Natural killer cell (primary cell): Measurements from ENCODE around the gene HYDIN. TPM values are rescaled to one million over a fixed set of nuclear protein-coding genes. Genes with fewer than 3 reads are reported as not detected.

Experiments
- ATAC-seq, 3 donors: fragments of 150-1000 bp in 2 of 3; fragments of 200-7000 bp in 1 of 3; cut with Tn5 transposase; 1 replicate in 1 of 3; 2 replicates in 2 of 3; pipeline ENCODE4 v1.10.0; 2021; ENCODE audit warnings: mild to moderate bottlenecking in 2 of 3, moderate library complexity in 2 of 3
- DNase-seq, 2 donors: peaks; one replicate each; pipeline versions ENCODE4 v3.0.0 to v3.0.0-alpha.2; 2013 to 2021; ENCODE audit warnings: mixed read lengths in 1 of 2
- H3K27ac ChIP-seq: one replicate; pipeline ENCODE4 v1.5.1; 2013; ENCODE audit warnings: mild to moderate bottlenecking, low read length
- H3K27me3 ChIP-seq: one replicate; pipeline ENCODE4 v1.6.1; 2013; ENCODE audit warnings: low read length; ENCODE audit not compliant: control insufficient read depth, insufficient read depth
- H3K36me3 ChIP-seq: one replicate; pipeline ENCODE4 v1.6.1; 2013; ENCODE audit warnings: low read length; ENCODE audit not compliant: control insufficient read depth, insufficient read depth
- H3K4me1 ChIP-seq: one replicate; pipeline ENCODE4 v1.6.1; 2013; ENCODE audit warnings: low read length; ENCODE audit not compliant: control insufficient read depth, insufficient read depth
- H3K4me3 ChIP-seq: one replicate; pipeline ENCODE4 v1.5.1; 2013; ENCODE audit warnings: low read length
- H3K9me3 ChIP-seq: one replicate; pipeline ENCODE4 v1.6.1; 2013; ENCODE audit warnings: low read length; ENCODE audit not compliant: control insufficient read depth, insufficient read depth
- H3K27ac Mint-ChIP-seq, 2 donors: one replicate each; pipeline ENCODE4 v1.8.0; 2022; ENCODE audit warnings: mild to moderate bottlenecking in 2 of 2, mixed read lengths in 2 of 2, moderate library complexity in 1 of 2
- H3K27me3 Mint-ChIP-seq, 2 donors: one replicate each; pipeline ENCODE4 v1.8.0; 2022; ENCODE audit warnings: low read depth in 2 of 2, mixed read lengths in 2 of 2
- H3K36me3 Mint-ChIP-seq: one replicate; pipeline ENCODE4 v1.8.0; 2022; ENCODE audit warnings: mixed read lengths
- H3K4me1 Mint-ChIP-seq, 2 donors: one replicate each; pipeline ENCODE4 v1.8.0; 2022; ENCODE audit warnings: mixed read lengths in 2 of 2
- H3K4me3 Mint-ChIP-seq: one replicate; pipeline ENCODE4 v1.8.0; 2022; ENCODE audit warnings: mild to moderate bottlenecking, moderate library complexity, mixed read lengths
- H3K9me3 Mint-ChIP-seq, 2 donors: one replicate each; pipeline ENCODE4 v1.8.0; 2022; ENCODE audit warnings: mixed read lengths in 2 of 2
- WGBS: methylation state at CpG from one replicate; pipeline ENCODE4 v1.1.7; 2013; ENCODE audit warnings: missing lambda C conversion rate; ENCODE audit not compliant: insufficient coverage; 5-methylcytosine and 5-hydroxymethylcytosine counted together
- intact Hi-C: fragments of 100-400 bp; cut with micrococcal nuclease; formaldehyde crosslinking; loops from one replicate; pipeline ENCODE4 v1.14.2; 2022
- total RNA-seq, 4 donors: library from RNA; stranded (reverse); fragments of 120-200 nt in 1 of 4; gene quantifications; one replicate each; pipeline versions ENCODE4 v1.2.3 to v1.2.4, GENCODE V29; 2013 to 2022
- TF ChIP-seq, protein P1 (sequence below): fragments of 200-600 bp; IDR thresholded peaks from one replicate; pipeline ENCODE4 v1.8.0; 2022; ENCODE audit warnings: antibody characterized with exemption

HYDIN gene
- total RNA-seq, 3 donors from 2014 or later (not counting 1 experiment from before 2014, with no cell fraction given): 0.43 to 1.1 (median 0.82) TPM

DNA sequence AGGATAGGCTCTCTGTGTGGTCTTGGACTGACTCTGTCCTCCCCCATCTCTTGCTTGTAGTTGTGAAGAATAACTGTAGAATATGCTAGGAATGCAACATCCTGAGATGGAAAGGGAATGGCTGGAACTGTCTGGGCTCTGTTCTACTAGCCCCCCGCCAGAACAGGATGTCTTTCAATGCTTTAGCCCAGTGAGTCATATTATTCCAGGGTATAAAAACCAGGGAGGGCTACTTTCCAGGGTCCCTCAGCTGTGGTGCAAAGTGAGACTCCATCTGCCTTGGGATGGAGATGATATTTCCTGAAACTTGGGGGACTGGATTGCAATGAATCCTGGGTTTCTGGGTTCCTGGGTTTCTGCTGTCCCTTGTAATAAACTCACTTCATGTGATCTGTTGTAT, 32.1 kb downstream of the HYDIN start:
- ATAC-seq (no peak), DNase-seq (no peak)
- Mint-ChIP-seq H3K36me3 (peaks cover 17% of the 10 kb centered on the region), H3K4me3 (no peak overlapping the region), H3K9me3 (peaks cover 0 to 2% of the 10 kb centered on the region in 2 donors), H3K27me3 (peaks cover 15 to 62% of the 10 kb centered on the region in 2 donors), H3K4me1 (no peaks in the 10 kb centered on the region), H3K27ac (no peak overlapping the region)
- 79% methylated on average over 1 of the region's 1 CpG for WGBS
- H3K4me1 ChIP-seq: no peaks in the 10 kb centered on the region
- H3K36me3 ChIP-seq: no peaks in the 10 kb centered on the region
- intact Hi-C loops: no loop called here
- no peaks in the 10 kb centered on the region for H3K27me3 ChIP-seq
- TF ChIP-seq, protein P1, sequence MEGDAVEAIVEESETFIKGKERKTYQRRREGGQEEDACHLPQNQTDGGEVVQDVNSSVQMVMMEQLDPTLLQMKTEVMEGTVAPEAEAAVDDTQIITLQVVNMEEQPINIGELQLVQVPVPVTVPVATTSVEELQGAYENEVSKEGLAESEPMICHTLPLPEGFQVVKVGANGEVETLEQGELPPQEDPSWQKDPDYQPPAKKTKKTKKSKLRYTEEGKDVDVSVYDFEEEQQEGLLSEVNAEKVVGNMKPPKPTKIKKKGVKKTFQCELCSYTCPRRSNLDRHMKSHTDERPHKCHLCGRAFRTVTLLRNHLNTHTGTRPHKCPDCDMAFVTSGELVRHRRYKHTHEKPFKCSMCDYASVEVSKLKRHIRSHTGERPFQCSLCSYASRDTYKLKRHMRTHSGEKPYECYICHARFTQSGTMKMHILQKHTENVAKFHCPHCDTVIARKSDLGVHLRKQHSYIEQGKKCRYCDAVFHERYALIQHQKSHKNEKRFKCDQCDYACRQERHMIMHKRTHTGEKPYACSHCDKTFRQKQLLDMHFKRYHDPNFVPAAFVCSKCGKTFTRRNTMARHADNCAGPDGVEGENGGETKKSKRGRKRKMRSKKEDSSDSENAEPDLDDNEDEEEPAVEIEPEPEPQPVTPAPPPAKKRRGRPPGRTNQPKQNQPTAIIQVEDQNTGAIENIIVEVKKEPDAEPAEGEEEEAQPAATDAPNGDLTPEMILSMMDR: no peak
- H3K9me3 ChIP-seq: no peaks in the 10 kb centered on the region
- H3K27ac ChIP-seq: no peak overlapping the region
- H3K4me3 ChIP-seq: no peak overlapping the region

DNA sequence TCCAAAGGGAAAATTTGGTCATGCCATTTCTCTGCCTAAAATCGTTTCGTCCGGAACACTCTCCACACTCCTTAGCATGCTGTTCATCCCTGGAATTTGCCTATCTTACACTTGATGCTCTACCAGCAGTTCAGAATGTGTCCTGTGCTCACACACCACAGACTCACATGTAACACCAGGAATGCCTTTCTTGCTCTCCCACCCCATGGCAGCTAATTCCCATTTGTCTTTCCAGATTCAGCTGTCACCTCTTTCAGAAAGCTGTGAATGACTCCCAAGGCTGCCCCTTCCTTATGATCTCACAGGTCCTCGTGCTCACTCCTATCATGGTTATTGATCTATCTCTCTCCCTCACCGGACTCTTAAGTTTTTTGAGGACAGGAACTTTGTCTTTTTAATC, 38.1 kb downstream of the HYDIN start:
- H3K36me3 ChIP-seq: no peaks in the 10 kb centered on the region
- Mint-ChIP-seq H3K4me1 (no peaks in the 10 kb centered on the region), H3K27ac (no peak overlapping the region), H3K36me3 (no peaks in the 10 kb centered on the region), H3K9me3 (no peaks in the 10 kb centered on the region), H3K27me3 (peaks cover 11 to 34% of the 10 kb centered on the region in 2 donors), H3K4me3 (no peak overlapping the region)
- no peak for DNase-seq
- ATAC-seq: no peak
- WGBS: 80% methylated on average over 5 of the region's 5 CpGs
- H3K9me3 ChIP-seq: no peaks in the 10 kb centered on the region
- H3K4me1 ChIP-seq: no peaks in the 10 kb centered on the region
- H3K4me3 ChIP-seq: no peak overlapping the region
- no peak overlapping the region for H3K27ac ChIP-seq
- H3K27me3 ChIP-seq: no peaks in the 10 kb centered on the region
- TF ChIP-seq, protein P1: no peak
- intact Hi-C loops: no loop called here

DNA sequence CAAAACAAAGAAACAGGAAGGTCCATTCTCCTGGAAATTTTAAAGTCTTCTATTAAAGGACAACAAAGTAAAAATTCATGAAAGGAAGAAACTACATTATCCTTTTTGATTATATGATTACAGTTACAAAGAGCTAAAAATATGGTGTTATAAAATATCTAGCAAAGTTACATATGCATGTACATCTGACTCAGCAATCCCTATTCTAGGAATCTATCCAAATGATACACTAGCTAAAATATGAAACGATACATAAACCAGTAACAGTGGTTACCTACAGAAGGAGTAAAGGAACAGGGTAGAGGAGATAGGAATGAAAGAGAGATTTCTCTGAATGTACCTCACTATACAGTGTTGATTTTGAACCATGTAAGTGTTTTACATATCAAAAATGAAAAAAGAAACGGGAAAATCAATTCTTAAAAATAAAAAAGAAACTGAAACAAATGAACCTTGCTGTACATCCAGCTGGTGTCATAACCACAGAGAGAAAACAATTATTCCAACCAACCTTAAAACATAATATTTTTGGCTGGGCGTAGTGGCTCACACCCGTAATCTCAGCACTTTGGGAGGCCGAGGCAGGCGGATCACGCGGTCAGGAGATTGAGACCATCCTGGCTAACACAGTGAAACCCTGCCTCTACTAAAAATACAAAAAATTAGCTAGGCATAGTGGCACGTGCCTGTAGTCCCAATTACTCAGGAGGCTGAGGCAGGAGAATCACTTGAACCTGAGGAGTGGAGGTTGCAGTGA, 41.4 kb downstream of the HYDIN start:
- no peak overlapping the region for H3K4me3 ChIP-seq
- no peaks in the 10 kb centered on the region for H3K4me1 ChIP-seq
- ATAC-seq (no peak), DNase-seq (no peak)
- peaks cover 9 to 37% of the 10 kb centered on the region in 2 donors for H3K27me3 Mint-ChIP-seq
- H3K4me1 Mint-ChIP-seq: no peaks in the 10 kb centered on the region
- H3K9me3 Mint-ChIP-seq: no peaks in the 10 kb centered on the region
- no peak overlapping the region for H3K27ac ChIP-seq
- H3K27me3 ChIP-seq: peaks cover 3% of the 10 kb centered on the region
- intact Hi-C loops: no loop called here
- H3K9me3 ChIP-seq: no peaks in the 10 kb centered on the region
- TF ChIP-seq, protein P1: no peak
- no peak overlapping the region for H3K27ac Mint-ChIP-seq
- H3K36me3 ChIP-seq: no peaks in the 10 kb centered on the region
- 89% methylated on average over 8 of the region's 9 CpGs for WGBS
- H3K4me3 Mint-ChIP-seq: no peak overlapping the region
- H3K36me3 Mint-ChIP-seq: no peaks in the 10 kb centered on the region

DNA sequence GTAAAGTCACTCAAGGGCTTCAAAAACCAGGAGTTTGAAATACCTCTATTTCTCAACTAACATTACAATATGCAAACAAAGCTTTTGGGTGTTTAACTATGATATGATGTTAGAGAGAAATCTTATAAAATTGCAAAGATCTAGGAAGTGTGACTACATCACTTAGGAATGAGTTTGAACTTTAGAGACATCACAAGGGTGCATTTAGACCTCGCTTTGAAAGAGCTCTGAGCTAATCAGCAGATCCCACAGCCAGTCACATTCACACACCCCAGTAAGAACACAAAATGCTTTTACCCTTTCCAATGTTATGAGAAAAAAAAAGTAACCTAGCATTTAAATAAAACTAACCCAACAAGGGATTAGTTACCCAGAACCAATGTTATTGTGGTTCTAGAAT, 45.2 kb downstream of the HYDIN start:
- Mint-ChIP-seq H3K27ac (no peak overlapping the region), H3K9me3 (peaks cover 3 to 4% of the 10 kb centered on the region in 2 donors), H3K36me3 (no peaks in the 10 kb centered on the region), H3K27me3 (peaks cover 16 to 52% of the 10 kb centered on the region in 2 donors), H3K4me1 (no peaks in the 10 kb centered on the region), H3K4me3 (no peak overlapping the region)
- TF ChIP-seq, protein P1: no peak
- Histone ChIP-seq H3K9me3 (no peaks in the 10 kb centered on the region), H3K4me3 (no peak overlapping the region), H3K27ac (no peak overlapping the region), H3K4me1 (no peaks in the 10 kb centered on the region), H3K27me3 (peaks cover 4% of the 10 kb centered on the region), H3K36me3 (no peaks in the 10 kb centered on the region)
- ATAC-seq: no peak
- 100% methylated on average over 1 of the region's 1 CpG for WGBS
- intact Hi-C loops: no loop called here
- DNase-seq: no peak
